ENCODE measurements around the gene NINL. TPM values are rescaled to one million over a fixed set of nuclear protein-coding genes. Genes with fewer than 3 reads are reported as not detected.

Gene NINL
- total RNA-seq, 1 experiment from 2014 or later = 9.0 TPM

GRCh38 chr20:25459916-25460535 is 125.3 kb downstream of the NINL start:
- H3K4me3 ChIP-seq = no peak overlapping the region
- DNase-seq = no peak
- H3K36me3 ChIP-seq = no peaks in the 10 kb centered on the region
- no peaks in the 10 kb centered on the region for H3K9me3 ChIP-seq
- H3K27me3 ChIP-seq = no peaks in the 10 kb centered on the region

GRCh38 chr20:25459111-25459830 is 126.1 kb downstream of the NINL start:
- H3K9me3 ChIP-seq = no peaks in the 10 kb centered on the region
- H3K27me3 ChIP-seq = no peaks in the 10 kb centered on the region
- DNase-seq = no peak
- no peak overlapping the region for H3K4me3 ChIP-seq
- H3K36me3 ChIP-seq = no peaks in the 10 kb centered on the region

- no peaks in the 10 kb centered on the region for H3K27me3 ChIP-seq
- H3K4me3 ChIP-seq = no peak overlapping the region
- no peaks in the 10 kb centered on the region for H3K9me3 ChIP-seq
- H3K36me3 ChIP-seq = no peaks in the 10 kb centered on the region
- no peak for DNase-seq
These were observed 127.2 kb downstream of the NINL start for GRCh38 chr20:25457886-25458680.

GRCh38 chr20:25454153-25454900 is 131.0 kb downstream of the NINL start:
- no peaks in the 10 kb centered on the region for H3K36me3 ChIP-seq
- no peaks in the 10 kb centered on the region for H3K9me3 ChIP-seq
- no peak overlapping the region for H3K4me3 ChIP-seq
- no peak for DNase-seq
- no peaks in the 10 kb centered on the region for H3K27me3 ChIP-seq

- Histone ChIP-seq H3K27me3 (no peaks in the 10 kb centered on the region), H3K4me3 (no peak overlapping the region), H3K9me3 (no peaks in the 10 kb centered on the region), H3K36me3 (no peaks in the 10 kb centered on the region)
- peak; percentile 16 for DNase-seq
These were observed 132.1 kb downstream of the NINL start for GRCh38 chr20:25453035-25453810.

GRCh38 chr20:25452333-25452732 is 133.0 kb downstream of the NINL start:
- H3K4me3 ChIP-seq = no peak overlapping the region
- no peaks in the 10 kb centered on the region for H3K27me3 ChIP-seq
- DNase-seq = no peak
- H3K36me3 ChIP-seq = no peaks in the 10 kb centered on the region
- no peaks in the 10 kb centered on the region for H3K9me3 ChIP-seq

GRCh38 chr20:25447671-25448070 is 137.7 kb downstream of the NINL start:
- no peaks in the 10 kb centered on the region for H3K9me3 ChIP-seq
- peaks cover 3% of the 10 kb centered on the region; the same call in 1 of the 2 replicates for H3K36me3 ChIP-seq
- H3K4me3 ChIP-seq = no peak overlapping the region
- no peak for DNase-seq
- no peaks in the 10 kb centered on the region for H3K27me3 ChIP-seq

GRCh38 chr20:25444556-25444955 is 140.8 kb downstream of the NINL start:
- peaks cover 7% of the 10 kb centered on the region; the same call in 1 of the 2 replicates for H3K36me3 ChIP-seq
- H3K27me3 ChIP-seq = no peaks in the 10 kb centered on the region
- no peak for DNase-seq
- no peaks in the 10 kb centered on the region for H3K9me3 ChIP-seq
- no peak overlapping the region for H3K4me3 ChIP-seq

GRCh38 chr20:25439328-25439727 is 146.0 kb downstream of the NINL start:
- Histone ChIP-seq H3K9me3 (no peaks in the 10 kb centered on the region), H3K36me3 (peaks cover 5% of the 10 kb centered on the region; the same call in 1 of the 2 replicates), H3K4me3 (no peak overlapping the region), H3K27me3 (no peaks in the 10 kb centered on the region)
- DNase-seq = no peak

- H3K27me3 ChIP-seq = no peaks in the 10 kb centered on the region
- no peaks in the 10 kb centered on the region for H3K9me3 ChIP-seq
- H3K36me3 ChIP-seq = peaks cover 8% of the 10 kb centered on the region
- no peak overlapping the region for H3K4me3 ChIP-seq
- DNase-seq = no peak
These were observed 148.2 kb downstream of the NINL start for GRCh38 chr20:25437153-25437581.

GRCh38 chr20:25424536-25424935 is 160.8 kb downstream of the NINL start:
- no peaks in the 10 kb centered on the region for H3K9me3 ChIP-seq
- peaks cover 34% of the 10 kb centered on the region for H3K36me3 ChIP-seq
- no peaks in the 10 kb centered on the region for H3K27me3 ChIP-seq
- DNase-seq = no peak
- H3K4me3 ChIP-seq = no peak overlapping the region

- no peak for DNase-seq
- Histone ChIP-seq H3K36me3 (peaks cover 28% of the 10 kb centered on the region), H3K4me3 (no peak overlapping the region), H3K9me3 (no peaks in the 10 kb centered on the region), H3K27me3 (no peaks in the 10 kb centered on the region)
These were observed 163.3 kb downstream of the NINL start for GRCh38 chr20:25422032-25422431.

GRCh38 chr20:25421102-25421501 is 164.2 kb downstream of the NINL start:
- Histone ChIP-seq H3K36me3 (peaks cover 22% of the 10 kb centered on the region), H3K4me3 (no peak overlapping the region), H3K27me3 (no peaks in the 10 kb centered on the region), H3K9me3 (no peaks in the 10 kb centered on the region)
- DNase-seq = no peak

- no peak for DNase-seq
- Histone ChIP-seq H3K4me3 (no peak overlapping the region), H3K36me3 (peaks cover 8% of the 10 kb centered on the region), H3K27me3 (no peaks in the 10 kb centered on the region), H3K9me3 (no peaks in the 10 kb centered on the region)
These were observed 166.6 kb downstream of the NINL start for GRCh38 chr20:25418776-25419175.

GRCh38 chr20:25408890-25409289 is 176.4 kb downstream of the NINL start:
- Histone ChIP-seq H3K36me3 (peaks cover 5% of the 10 kb centered on the region; the same call in 1 of the 2 replicates), H3K9me3 (no peaks in the 10 kb centered on the region), H3K4me3 (peak overlapping the region; percentile 76), H3K27me3 (no peaks in the 10 kb centered on the region)
- DNase-seq = no peak

GRCh38 chr20:25408170-25408547 is 177.2 kb downstream of the NINL start:
- no peak for DNase-seq
- Histone ChIP-seq H3K9me3 (no peaks in the 10 kb centered on the region), H3K36me3 (peaks cover 5% of the 10 kb centered on the region; the same call in 1 of the 2 replicates), H3K4me3 (peak overlapping the region; percentile 76), H3K27me3 (no peaks in the 10 kb centered on the region)
